Right kidney (tissue), 1 donor: ENCODE data around the gene DCTPP1.
"Not testable (repeated sequence)": the region's sequence is repeated elsewhere in the genome, so short reads cannot be mapped to it uniquely, and the experiment has no call there.

Experiments
- DNase-seq: peaks from one replicate; pipeline ENCODE4 v3.0.0-alpha.2; 2016

DCTPP1 gene

GRCh38 chr16:30416624-30417528, 13.0 kb downstream of the DCTPP1 start:
- DNase-seq: no peak

- DNase-seq: no peak
Measured at GRCh38 chr16:30416047-30416603, 13.7 kb downstream of the DCTPP1 start.

GRCh38 chr16:30414159-30414558, 15.7 kb downstream of the DCTPP1 start:
- DNase-seq: no peak

GRCh38 chr16:30413112-30413806, 16.6 kb downstream of the DCTPP1 start:
- no peak for DNase-seq

GRCh38 chr16:30409125-30410060, 20.4 kb downstream of the DCTPP1 start:
- DNase-seq: peak; percentile 72

DNA sequence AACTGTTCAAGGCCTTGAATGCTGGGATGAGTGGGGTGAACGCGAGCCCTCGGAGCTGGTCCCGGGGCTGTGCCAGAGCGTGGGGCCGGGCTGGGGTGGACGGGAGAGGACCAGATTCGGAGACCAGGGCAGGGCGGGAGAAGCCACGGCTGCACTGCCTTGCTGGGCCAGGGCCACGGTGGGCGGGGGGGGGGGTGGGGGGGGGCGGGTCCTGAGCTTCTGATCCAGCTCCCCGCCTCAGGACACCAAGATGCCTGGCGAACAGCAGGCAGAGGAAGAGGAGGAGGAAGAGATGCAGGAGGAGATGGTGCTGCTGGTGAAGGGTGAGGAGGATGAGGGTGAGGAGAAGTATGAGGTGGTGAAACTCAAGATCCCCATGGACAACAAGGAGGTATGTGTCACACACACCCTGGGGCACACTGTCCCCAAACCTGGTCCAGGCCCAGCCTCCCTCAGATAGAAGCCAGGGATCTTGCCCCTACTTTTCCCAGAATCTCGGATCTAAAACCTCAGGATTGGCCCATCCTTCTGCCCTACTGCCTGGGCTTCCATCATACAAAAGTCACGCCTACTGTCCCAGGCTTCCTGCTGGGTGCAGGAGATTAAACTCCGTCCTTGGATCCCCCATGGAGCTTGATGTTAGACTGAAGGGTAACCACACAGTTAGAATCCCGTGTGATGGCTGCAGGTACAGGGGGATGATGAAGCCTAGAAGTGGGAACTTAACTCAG, 21.9 kb downstream of the DCTPP1 start:
- DNase-seq: peak; percentile 41

DNA sequence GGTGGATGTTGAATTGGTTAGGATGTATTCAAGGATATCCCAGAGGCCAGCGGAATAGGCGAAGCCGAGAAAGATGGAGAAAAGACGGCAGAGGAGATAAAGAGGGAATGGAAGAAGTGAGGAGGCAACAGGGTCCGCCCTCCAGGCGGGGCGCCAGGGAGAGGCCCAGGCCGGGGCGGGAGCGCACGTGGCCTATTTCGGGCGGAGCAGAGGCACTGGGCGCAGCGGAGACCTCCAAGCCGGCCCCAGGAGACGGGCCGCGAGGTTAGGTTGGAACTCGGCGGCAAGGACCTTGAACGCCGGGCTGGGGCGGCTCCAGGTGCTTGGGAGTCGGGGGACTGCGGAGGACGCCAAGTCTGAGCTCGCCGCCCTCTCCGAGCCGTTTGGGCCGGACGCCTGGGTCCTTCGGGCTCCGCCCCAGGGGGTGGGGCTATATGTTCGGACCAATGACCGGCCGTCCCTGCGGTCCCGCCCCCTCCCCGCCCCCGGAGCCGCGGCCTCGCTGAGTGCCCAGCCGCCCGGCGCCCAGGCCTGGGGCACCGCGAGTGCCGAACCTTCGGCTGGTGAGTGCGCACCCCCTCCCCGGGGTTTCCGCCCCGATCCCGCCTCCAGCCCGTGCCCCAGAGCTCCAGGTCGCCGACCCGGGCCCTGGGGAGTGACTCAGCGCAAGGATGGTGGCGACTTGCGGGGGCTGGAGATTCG, 22.6 kb downstream of the DCTPP1 start, which contains the start of gene ZNF771:
ZNF771 (plus strand) TSS at position 505 of the 702 bp plus-strand sequence. CDS start 448 bp downstream, outside the sequence.
- peak; percentile 99 for DNase-seq

DNA sequence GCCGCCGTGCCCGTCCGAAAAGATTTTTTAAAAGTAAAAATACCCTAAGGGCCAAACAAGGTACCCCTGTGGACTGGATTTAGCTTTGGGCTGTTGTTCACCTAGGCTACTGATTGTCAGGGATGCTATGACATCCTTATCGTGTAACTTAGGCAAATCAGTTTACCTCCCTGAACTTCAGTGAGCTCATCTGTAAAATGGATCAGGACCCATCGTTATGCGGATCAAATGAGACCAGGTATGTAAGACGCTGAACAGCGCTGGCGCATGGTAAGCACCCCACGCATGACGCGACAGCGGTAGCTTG, 23.1 kb downstream of the DCTPP1 start:
- no peak for DNase-seq

- no peak for DNase-seq
Measured at GRCh38 chr16:30401768-30402425, 27.9 kb downstream of the DCTPP1 start.

GRCh38 chr16:30399435-30400186, 30.2 kb downstream of the DCTPP1 start:
- DNase-seq: no peak

- DNase-seq: no peak
Measured at GRCh38 chr16:30398661-30399434, 31.0 kb downstream of the DCTPP1 start.

GRCh38 chr16:30397776-30398660, 31.8 kb downstream of the DCTPP1 start:
- DNase-seq: no peak

DNA sequence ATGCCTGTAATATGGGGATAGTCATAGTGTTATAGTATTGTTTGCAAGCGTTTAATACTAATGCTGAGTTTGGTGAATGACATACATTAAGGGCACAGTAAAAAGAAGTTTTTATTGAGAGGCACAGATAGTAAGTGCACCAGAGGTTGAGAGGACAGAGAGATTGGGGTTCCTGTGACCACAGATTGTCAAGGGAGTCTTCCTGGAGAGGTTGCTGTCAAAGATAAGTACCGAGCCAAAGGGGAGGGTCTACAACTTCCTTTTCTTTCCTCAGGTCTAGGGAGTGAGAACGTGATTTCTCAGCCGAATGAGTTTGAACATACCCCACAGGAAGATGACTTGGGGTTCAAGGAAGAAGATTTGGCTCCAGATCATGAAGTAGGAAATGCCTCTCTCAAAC, 32.8 kb downstream of the DCTPP1 start:
- DNase-seq: no peak

- DNase-seq: not testable (repeated sequence)
Measured at GRCh38 chr16:30396627-30397026, 33.2 kb downstream of the DCTPP1 start.

DNA sequence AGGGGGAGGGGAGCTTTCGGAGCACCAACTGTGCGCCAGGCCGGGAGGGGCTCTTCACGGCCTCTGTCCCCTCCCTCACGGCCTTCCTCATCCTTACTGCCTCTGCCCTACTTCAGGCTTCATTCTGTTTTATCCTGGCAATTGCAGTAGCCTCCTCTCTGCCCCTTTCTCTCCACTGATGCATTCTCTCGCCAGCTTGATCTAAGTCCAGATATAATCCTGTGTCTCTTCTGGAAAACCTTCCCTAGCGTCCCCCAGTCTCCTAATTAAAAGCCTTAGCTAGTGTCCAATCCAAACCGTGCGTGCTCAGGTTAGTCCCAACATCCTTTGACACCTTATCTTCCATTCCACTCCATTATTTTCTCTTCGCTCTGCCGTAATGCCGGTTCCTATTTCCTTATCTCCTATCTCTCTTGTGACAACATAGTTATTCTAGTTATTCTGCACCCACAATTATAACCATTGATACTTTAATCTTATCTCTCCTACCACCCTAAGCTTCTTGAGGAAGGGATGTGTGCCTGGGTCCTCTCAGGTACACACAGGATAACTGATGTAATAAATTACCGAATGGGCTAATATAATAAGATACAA, 33.7 kb downstream of the DCTPP1 start:
- no peak for DNase-seq

- peak; percentile 79 for DNase-seq
Measured at GRCh38 chr16:30395155-30395991, 34.5 kb downstream of the DCTPP1 start, which contains the start of gene ZNF48. TSS of gene ZNF48 (plus strand) at chr16:30395420. CDS start at chr16:30395795, 375 bp downstream.
